BLaER1 treated with 17β-estradiol and CSF1 and Interleukin-3, amounts not matched to agents 10 nM and 100 nM (cell line): ENCODE measurements around the gene PMEL.

Source experiments
- H3K27ac ChIP-seq, 11 experiments: shearing (Covaris generic); formaldehyde crosslinking; 2 replicates each; pipeline ENCODE4 v1.8.1; 2022
- H3K27me3 ChIP-seq, 11 experiments: shearing (Covaris generic); formaldehyde crosslinking; 2 replicates each; pipeline ENCODE4 v1.8.1; 2022
- H3K36me3 ChIP-seq, 11 experiments: shearing (Covaris generic); formaldehyde crosslinking; 2 replicates each; pipeline ENCODE4 v1.8.1; 2022
- H3K4me1 ChIP-seq, 10 experiments: shearing (Covaris generic); formaldehyde crosslinking; 2 replicates each; pipeline ENCODE4 v1.8.1; 2022
- H3K4me2 ChIP-seq, 11 experiments: shearing (Covaris generic); formaldehyde crosslinking; 2 replicates each; pipeline ENCODE4 v1.8.1; 2022
- H3K4me3 ChIP-seq, 10 experiments: shearing (Covaris generic); formaldehyde crosslinking; 2 replicates each; pipeline ENCODE4 v1.8.1; 2022
- H3K9ac ChIP-seq, 11 experiments: shearing (Covaris generic); formaldehyde crosslinking; 2 replicates each; pipeline ENCODE4 v1.8.1; 2022
- H3K9me3 ChIP-seq, 11 experiments: shearing (Covaris generic); formaldehyde crosslinking; replicated peaks in 1 of 11; 2 replicates each; pipeline ENCODE4 v1.8.1; 2022
- H4K20me1 ChIP-seq, 11 experiments: shearing (Covaris generic); formaldehyde crosslinking; 2 replicates each; pipeline ENCODE4 v1.8.1; 2022
- Cebpa-rat ChIP-seq, 11 experiments: shearing (Covaris generic); IDR thresholded peaks; 2 replicates each; pipeline ENCODE4 v1.8.1; 2022

Gene PMEL

DNA sequence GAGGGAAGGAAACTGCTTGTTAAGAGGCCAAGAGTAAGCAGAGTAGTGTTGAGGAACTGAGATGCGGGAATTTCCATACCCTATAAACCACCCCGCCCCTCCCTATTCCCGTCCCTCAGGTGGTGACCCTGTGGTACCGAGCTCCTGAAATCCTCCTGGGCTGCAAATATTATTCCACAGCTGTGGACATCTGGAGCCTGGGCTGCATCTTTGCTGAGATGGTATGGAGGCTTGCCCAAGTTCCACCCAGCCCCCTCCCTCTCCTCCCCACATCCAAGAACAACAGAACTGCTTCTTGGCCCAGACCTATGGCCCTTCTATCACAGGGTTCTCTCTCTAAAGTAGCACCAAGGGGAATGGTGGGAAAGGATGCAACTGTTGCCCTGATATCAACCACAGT is 3.5 kb upstream of the PMEL start:
- H3K36me3 ChIP-seq = peaks cover 0 to 47% (median 41%) of the 10 kb centered on the region in 11 experiments; a peak in 17 of 22 replicates
- no peak overlapping the region for H3K4me3 ChIP-seq
- H3K27ac ChIP-seq = no peak overlapping the region
- no peak for TF ChIP-seq Cebpa-rat (IDR thresholded peaks at IDR 0.05)
- H3K9ac ChIP-seq = no peak overlapping the region
- H3K4me2 ChIP-seq = peak overlapping the region in 3 of 11 experiments; percentile 1 to 99 (median 94); a peak in 4 of 22 replicates
- H3K9me3 ChIP-seq = no peaks in the 10 kb centered on the region
- H4K20me1 ChIP-seq = peaks cover 0 to 8% (median 0%) of the 10 kb centered on the region in 11 experiments; a peak in 4 of 22 replicates
- no peaks in the 10 kb centered on the region for H3K27me3 ChIP-seq
- peaks cover 56 to 70% (median 62%) of the 10 kb centered on the region in 10 experiments for H3K4me1 ChIP-seq

DNA sequence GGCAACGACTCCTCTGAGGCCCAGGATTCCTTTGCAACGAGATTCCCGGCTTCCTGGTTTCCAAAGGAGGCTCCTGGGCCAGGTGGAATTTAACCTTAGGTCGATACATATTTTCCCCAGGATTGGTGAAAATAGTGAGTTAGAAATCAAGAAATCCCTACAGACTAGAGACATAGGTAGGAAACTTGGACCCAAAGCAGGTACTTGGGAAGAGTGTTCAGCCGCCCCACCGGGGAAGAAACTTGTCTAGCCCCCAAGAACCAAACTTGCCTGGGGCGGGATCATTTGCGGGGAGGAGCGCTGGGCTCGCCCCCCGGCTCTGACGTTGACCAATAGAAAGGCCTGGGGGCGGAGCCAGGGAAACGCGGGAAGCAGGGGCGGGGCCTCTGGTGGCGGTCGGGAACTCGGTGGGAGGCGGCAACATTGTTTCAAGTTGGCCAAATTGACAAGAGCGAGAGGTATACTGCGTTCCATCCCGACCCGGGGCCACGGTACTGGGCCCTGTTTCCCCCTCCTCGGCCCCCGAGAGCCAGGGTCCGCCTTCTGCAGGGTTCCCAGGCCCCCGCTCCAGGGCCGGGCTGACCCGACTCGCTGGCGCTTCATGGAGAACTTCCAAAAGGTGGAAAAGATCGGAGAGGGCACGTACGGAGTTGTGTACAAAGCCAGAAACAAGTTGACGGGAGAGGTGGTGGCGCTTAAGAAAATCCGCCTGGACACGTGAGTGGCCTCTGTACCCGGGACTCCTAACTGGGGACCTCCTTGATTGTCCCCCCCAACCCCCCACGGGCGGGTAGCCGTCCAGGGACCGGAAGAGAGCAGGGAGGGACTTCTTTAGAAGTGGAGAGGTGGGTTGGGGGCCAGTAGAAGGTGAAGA is 803 bp upstream of the PMEL start, which contains the start of gene CDK2:
Gene CDK2 (plus strand): TSS at position 423 of the 874 bp plus-strand sequence. CDS start 179 bp downstream, at position 602.
- Histone ChIP-seq H3K9me3 (no peaks in the 10 kb centered on the region), H4K20me1 (peaks cover 0 to 8% (median 0%) of the 10 kb centered on the region in 11 experiments; a peak in 3 of 22 replicates), H3K4me2 (peak within 1 kb of the TSS; percentile 88 to 99 (median 95)), H3K27me3 (no peaks in the 10 kb centered on the region), H3K27ac (peak within 1 kb of the TSS; percentile 42 to 86 (median 73); a peak in 21 of 22 replicates), H3K9ac (peak within 1 kb of the TSS; percentile 81 to 92 (median 85)), H3K36me3 (peaks cover 0 to 40% (median 35%) of the 10 kb centered on the region in 11 experiments; a peak in 17 of 22 replicates), H3K4me1 (peaks cover 44 to 57% (median 48%) of the 10 kb centered on the region in 10 experiments), H3K4me3 (peak within 1 kb of the TSS; percentile 72 to 98 (median 83))
- TF ChIP-seq Cebpa-rat (IDR thresholded peaks at IDR 0.05) = no peak

- Histone ChIP-seq H3K4me2 (peak overlapping the region in 10 of 11 experiments; percentile 88 to 99 (median 95); a peak in 16 of 22 replicates), H3K36me3 (peaks cover 0 to 26% (median 21%) of the 10 kb centered on the region in 11 experiments; a peak in 13 of 22 replicates), H4K20me1 (peaks cover 0 to 8% (median 0%) of the 10 kb centered on the region in 11 experiments; a peak in 3 of 22 replicates), H3K27me3 (no peaks in the 10 kb centered on the region), H3K4me3 (no peak overlapping the region), H3K4me1 (peaks cover 30 to 43% (median 35%) of the 10 kb centered on the region in 10 experiments), H3K9ac (no peak overlapping the region), H3K9me3 (no peaks in the 10 kb centered on the region), H3K27ac (no peak overlapping the region)
- no peak for TF ChIP-seq Cebpa-rat (IDR thresholded peaks at IDR 0.05)
These were observed 602 bp downstream of the PMEL start for GRCh38 chr12:55965240-55965639.

- Histone ChIP-seq H3K9me3 (no peaks in the 10 kb centered on the region), H3K9ac (no peak overlapping the region), H3K4me1 (peaks cover 22 to 32% (median 29%) of the 10 kb centered on the region in 10 experiments), H3K4me2 (no peak overlapping the region), H3K36me3 (peaks cover 0 to 11% (median 7%) of the 10 kb centered on the region in 11 experiments; a peak in 10 of 22 replicates), H3K27ac (no peak overlapping the region), H3K27me3 (no peaks in the 10 kb centered on the region), H3K4me3 (no peak overlapping the region), H4K20me1 (peaks cover 0 to 8% (median 0%) of the 10 kb centered on the region in 11 experiments; a peak in 3 of 22 replicates)
- TF ChIP-seq Cebpa-rat (IDR thresholded peaks at IDR 0.05) = no peak
These were observed 2.1 kb downstream of the PMEL start for GRCh38 chr12:55963760-55964159.

DNA sequence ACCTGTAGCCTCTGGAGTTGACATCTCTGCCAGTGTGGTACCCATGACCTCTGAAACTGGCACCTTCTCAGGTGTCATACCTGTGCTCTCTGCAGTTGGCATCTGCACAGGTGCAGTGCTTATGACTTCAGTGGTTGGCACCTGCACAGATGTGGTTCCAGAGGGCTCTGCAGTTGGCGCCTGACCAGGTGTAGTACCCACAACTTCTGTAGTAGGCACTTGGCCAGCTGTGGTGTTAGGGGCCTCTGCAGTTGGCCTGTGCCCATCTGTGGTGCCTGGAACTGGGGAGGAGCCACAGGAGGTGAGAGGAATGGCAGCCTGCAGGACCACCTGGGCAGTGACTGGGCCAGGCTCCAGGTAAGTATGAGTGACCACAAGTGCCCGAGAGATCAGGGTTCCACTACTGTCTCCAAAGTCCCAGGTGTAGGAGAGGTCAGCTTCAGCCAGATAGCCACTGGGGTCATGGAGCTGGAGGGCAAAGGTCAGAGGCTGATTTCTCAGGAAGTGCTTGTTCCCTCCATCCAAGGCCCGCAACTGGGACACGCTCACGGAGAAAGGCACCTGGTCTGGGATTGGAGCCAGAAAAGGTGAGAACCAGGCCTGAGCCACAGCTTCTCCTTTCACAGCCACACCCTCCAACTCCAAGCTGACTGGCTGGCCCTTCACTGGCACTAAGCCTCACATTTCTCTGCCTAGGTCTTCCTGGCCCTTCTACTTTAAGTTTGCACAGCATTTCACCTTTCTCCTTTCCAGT is 8.6 kb downstream of the PMEL start:
- Histone ChIP-seq H3K27ac (no peak overlapping the region), H3K9ac (no peak overlapping the region), H3K4me3 (no peak overlapping the region), H3K4me1 (peaks cover 0 to 11% (median 0%) of the 10 kb centered on the region in 10 experiments; a peak in 2 of 20 replicates), H3K36me3 (peaks cover 19 to 35% (median 25%) of the 10 kb centered on the region in 11 experiments), H3K9me3 (no peaks in the 10 kb centered on the region), H4K20me1 (peaks cover 0 to 15% (median 0%) of the 10 kb centered on the region in 11 experiments; a peak in 2 of 22 replicates), H3K27me3 (no peaks in the 10 kb centered on the region), H3K4me2 (no peak overlapping the region)
- no peak for TF ChIP-seq Cebpa-rat (IDR thresholded peaks at IDR 0.05)

- Histone ChIP-seq H3K4me3 (no peak overlapping the region), H3K36me3 (peaks cover 32 to 48% (median 39%) of the 10 kb centered on the region in 11 experiments), H3K27me3 (no peaks in the 10 kb centered on the region), H3K27ac (no peak overlapping the region), H3K9ac (no peak overlapping the region), H3K4me2 (no peak overlapping the region), H4K20me1 (peaks cover 0 to 15% (median 0%) of the 10 kb centered on the region in 11 experiments; a peak in 2 of 22 replicates), H3K4me1 (peaks cover 0 to 11% (median 0%) of the 10 kb centered on the region in 10 experiments; a peak in 2 of 20 replicates), H3K9me3 (no peaks in the 10 kb centered on the region)
- TF ChIP-seq Cebpa-rat (IDR thresholded peaks at IDR 0.05) = no peak
These were observed 9.9 kb downstream of the PMEL start for GRCh38 chr12:55955800-55956508.

GRCh38 chr12:55955344-55955743 is 10.5 kb downstream of the PMEL start:
- no peak for TF ChIP-seq Cebpa-rat (IDR thresholded peaks at IDR 0.05)
- Histone ChIP-seq H3K27me3 (no peaks in the 10 kb centered on the region), H3K4me3 (no peak overlapping the region), H3K4me2 (no peak overlapping the region), H3K9me3 (no peaks in the 10 kb centered on the region), H3K4me1 (peaks cover 0 to 11% (median 0%) of the 10 kb centered on the region in 10 experiments; a peak in 2 of 20 replicates), H3K27ac (no peak overlapping the region), H4K20me1 (peaks cover 0 to 15% (median 0%) of the 10 kb centered on the region in 11 experiments; a peak in 2 of 22 replicates), H3K9ac (no peak overlapping the region), H3K36me3 (peaks cover 36 to 54% (median 44%) of the 10 kb centered on the region in 11 experiments)

GRCh38 chr12:55946553-55946952 is 19.3 kb downstream of the PMEL start:
- TF ChIP-seq Cebpa-rat (IDR thresholded peaks at IDR 0.05) = no peak
- Histone ChIP-seq H3K9ac (no peak overlapping the region), H3K4me2 (no peak overlapping the region), H3K27me3 (no peaks in the 10 kb centered on the region), H3K9me3 (no peaks in the 10 kb centered on the region), H3K36me3 (peaks cover 62 to 100% (median 87%) of the 10 kb centered on the region in 11 experiments), H3K4me1 (no peaks in the 10 kb centered on the region), H4K20me1 (no peaks in the 10 kb centered on the region; a peak in 1 of 22 replicates), H3K27ac (no peak overlapping the region), H3K4me3 (no peak overlapping the region)
